Liver (tissue), 9 donors: ENCODE results near the gene SLC15A2. TPM values are rescaled to one million over a fixed set of nuclear protein-coding genes. Genes with fewer than 3 reads are reported as not detected.

Experiments
- DNase-seq: peaks from one replicate; pipeline ENCODE4 v3.0.0-alpha.2; 2017; ENCODE audit warnings: low spot score
- H3K27ac ChIP-seq, 2 donors: one replicate each; pipeline ENCODE4 v1.7.0; 2013; ENCODE audit warnings: inconsistent platforms in 2 of 2, low read length in 2 of 2, control low read depth in 1 of 2, low read depth in 1 of 2, mild to moderate bottlenecking in 1 of 2
- H3K27me3 ChIP-seq, 4 donors: one replicate each; pipeline versions ENCODE4 v1.6.1 to v1.7.0; 2013; ENCODE audit warnings: low read length in 3 of 4, inconsistent platforms in 1 of 4, mild to moderate bottlenecking in 1 of 4, moderate library complexity in 1 of 4; ENCODE audit not compliant: control insufficient read depth in 4 of 4, insufficient read depth in 4 of 4
- H3K36me3 ChIP-seq, 4 donors: one replicate each; pipeline versions ENCODE4 v1.6.1 to v1.7.0; 2013; ENCODE audit warnings: low read length in 3 of 4, mild to moderate bottlenecking in 3 of 4, low read depth in 1 of 4, moderate library complexity in 1 of 4; ENCODE audit not compliant: control insufficient read depth in 4 of 4, insufficient read depth in 3 of 4
- H3K4me1 ChIP-seq, 4 donors: one replicate each; pipeline versions ENCODE4 v1.6.1 to v1.7.0; 2013; ENCODE audit warnings: low read length in 3 of 4, mild to moderate bottlenecking in 3 of 4, moderate library complexity in 1 of 4; ENCODE audit not compliant: control insufficient read depth in 4 of 4, insufficient read depth in 4 of 4
- H3K4me3 ChIP-seq, 3 donors: one replicate each; pipeline versions ENCODE4 v1.6.1 to v1.7.0; 2013; ENCODE audit warnings: low read length in 3 of 3, control low read depth in 1 of 3, low read depth in 1 of 3, mild to moderate bottlenecking in 1 of 3
- H3K9ac ChIP-seq, 2 donors: one replicate each; pipeline ENCODE4 v1.7.0; 2013; ENCODE audit warnings: low read length in 2 of 2, mild to moderate bottlenecking in 2 of 2, moderate library complexity in 2 of 2, control low read depth in 1 of 2, low read depth in 1 of 2
- H3K9me3 ChIP-seq, 4 donors: one replicate each; pipeline versions ENCODE4 v1.6.1 to v1.7.0; 2013; ENCODE audit warnings: low read length in 3 of 4; ENCODE audit not compliant: control insufficient read depth in 4 of 4
- EGR1 ChIP-seq, 2 donors: IDR thresholded peaks; 2 replicates each; pipeline ENCODE4 v1.6.1; 2016 to 2018; ENCODE audit warnings: antibody characterized with exemption in 2 of 2, low read depth in 2 of 2
- FOXA1 ChIP-seq: IDR thresholded peaks from 2 replicates; pipeline ENCODE4 v1.6.1; 2016; ENCODE audit warnings: antibody characterized with exemption
- FOXA2 ChIP-seq: IDR thresholded peaks from 2 replicates; pipeline ENCODE4 v1.6.1; 2016; ENCODE audit warnings: antibody characterized with exemption
- GABPA ChIP-seq, 2 donors: IDR thresholded peaks in 1 of 2; conservative IDR thresholded peaks in 1 of 2; 2 replicates each; pipeline ENCODE4 v1.6.1; 2016; ENCODE audit warnings: antibody characterized with exemption in 2 of 2, mild to moderate bottlenecking in 1 of 2, moderate library complexity in 1 of 2
- HNF4A ChIP-seq, 2 donors: conservative IDR thresholded peaks; 2 replicates each; pipeline ENCODE4 v1.6.1; 2016; ENCODE audit warnings: antibody characterized with exemption in 2 of 2, mild to moderate bottlenecking in 2 of 2
- HNF4G ChIP-seq: IDR thresholded peaks from 2 replicates; pipeline ENCODE4 v1.6.1; 2016; ENCODE audit warnings: antibody characterized with exemption
- JUND ChIP-seq, 2 donors: IDR thresholded peaks; 2 replicates each; pipeline ENCODE4 v1.6.1; 2016; ENCODE audit warnings: antibody characterized with exemption in 2 of 2
- NR2F2 ChIP-seq: IDR thresholded peaks from 2 replicates; pipeline ENCODE4 v1.6.1; 2016; ENCODE audit warnings: antibody characterized with exemption
- RAD21 ChIP-seq, 2 donors: IDR thresholded peaks; 2 replicates each; pipeline ENCODE4 v1.6.1; 2016; ENCODE audit warnings: antibody characterized with exemption in 2 of 2, mild to moderate bottlenecking in 2 of 2
- RXRA ChIP-seq, 2 donors: IDR thresholded peaks; 2 replicates each; pipeline ENCODE4 v1.6.1; 2017 to 2018; ENCODE audit warnings: antibody characterized with exemption in 2 of 2, mild to moderate bottlenecking in 1 of 2
- SP1 ChIP-seq: IDR thresholded peaks from 2 replicates; pipeline ENCODE4 v1.6.1; 2018; ENCODE audit warnings: antibody characterized with exemption, mild to moderate bottlenecking
- TAF1 ChIP-seq: conservative IDR thresholded peaks from 2 replicates; pipeline ENCODE4 v1.6.1; 2016; ENCODE audit warnings: antibody characterized with exemption, mild to moderate bottlenecking
- YY1 ChIP-seq: IDR thresholded peaks from 2 replicates; pipeline ENCODE4 v1.6.1; 2016; ENCODE audit warnings: antibody characterized with exemption, mild to moderate bottlenecking
- WGBS: extraction: QIAGEN DNeasy Blood & Tissue Kit; methylation state at CpG from one replicate; pipeline ENCODE4 v1.1.7; 2013; 5-methylcytosine and 5-hydroxymethylcytosine counted together
- polyA plus RNA-seq, 2 donors: library from polyadenylated mRNA; stranded (reverse) in 1 of 2; unstranded in 1 of 2; fragments of 200-250 nt in 1 of 2; fragments of >200 nt in 1 of 2; fragmentation: Nextera tagmentation in 1 of 2; extraction: Ambion mirVana in 1 of 2; gene quantifications; one replicate each; pipeline versions ENCODE4 v1.2.1 to v1.2.3, GENCODE V29; 2013 to 2015
- total RNA-seq, 2 donors: library from RNA; depleted of rRNA; stranded (reverse); fragments of >200 nt; gene quantifications; one replicate each; pipeline ENCODE4 v1.2.3, GENCODE V29; 2014
- TF ChIP-seq, protein P1 (sequence below): IDR thresholded peaks from 2 replicates; pipeline ENCODE4 v1.6.1; 2016; ENCODE audit warnings: antibody characterized with exemption
- TF ChIP-seq, protein P2 (sequence below): IDR thresholded peaks from 2 replicates; pipeline ENCODE4 v1.6.1; 2016; ENCODE audit warnings: antibody characterized with exemption, mild to moderate bottlenecking
- TF ChIP-seq, protein P3 (sequence below): IDR thresholded peaks from 2 replicates; pipeline ENCODE4 v1.6.1; 2016; ENCODE audit warnings: antibody characterized with exemption
- TF ChIP-seq, protein P4 (sequence below): fragments of 150-350 bp; IDR thresholded peaks from 2 replicates; pipeline ENCODE4 v1.5.1; 2017; ENCODE audit warnings: improper control_type of control experiment, low read depth, low read length; ENCODE audit not compliant: missing input control
- TF ChIP-seq, protein P5 (sequence below): IDR thresholded peaks from 2 replicates; pipeline ENCODE4 v1.6.1; 2016; ENCODE audit warnings: antibody characterized with exemption
- donor health status: healthy.
- donor health status: healthy.
- donor health status: healthy.
- donor health status: healthy.
- donor health status: healthy.

The SLC15A2 gene
- total and polyA plus RNA-seq, 4 donors = 0.20 to 2.3 (median 0.56) TPM

DNA sequence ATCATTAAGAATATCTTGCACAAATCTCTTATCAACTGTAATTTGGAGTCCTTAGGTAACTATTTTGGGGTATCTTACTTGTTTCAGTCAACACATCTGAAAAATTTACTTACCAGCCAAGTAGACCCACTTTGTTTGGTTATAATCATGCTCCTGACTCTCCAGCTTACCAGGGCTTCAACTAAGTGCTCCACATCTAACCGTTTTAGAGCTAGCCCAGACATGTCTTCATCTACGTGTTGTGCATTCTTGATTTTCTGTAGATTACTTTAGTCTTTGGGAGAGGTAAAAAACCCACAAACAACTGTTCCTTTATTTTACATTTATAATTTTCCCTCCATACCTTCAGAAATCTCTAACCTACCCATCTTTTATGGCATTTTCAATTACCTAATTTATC, 41.9 kb upstream of the SLC15A2 start:
- Histone ChIP-seq H3K27ac (no peak overlapping the region), H3K9ac (no peak overlapping the region), H3K9me3 (no peaks in the 10 kb centered on the region), H3K27me3 (no peaks in the 10 kb centered on the region), H3K36me3 (no peaks in the 10 kb centered on the region), H3K4me1 (no peaks in the 10 kb centered on the region), H3K4me3 (no peak overlapping the region)
- TF ChIP-seq, protein P1, sequence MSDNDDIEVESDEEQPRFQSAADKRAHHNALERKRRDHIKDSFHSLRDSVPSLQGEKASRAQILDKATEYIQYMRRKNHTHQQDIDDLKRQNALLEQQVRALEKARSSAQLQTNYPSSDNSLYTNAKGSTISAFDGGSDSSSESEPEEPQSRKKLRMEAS = no peak
- no peak for TF ChIP-seq HNF4G
- TF ChIP-seq YY1 = no peak
- no peak for TF ChIP-seq SP1
- no peak for TF ChIP-seq TAF1
- TF ChIP-seq, protein P2, sequence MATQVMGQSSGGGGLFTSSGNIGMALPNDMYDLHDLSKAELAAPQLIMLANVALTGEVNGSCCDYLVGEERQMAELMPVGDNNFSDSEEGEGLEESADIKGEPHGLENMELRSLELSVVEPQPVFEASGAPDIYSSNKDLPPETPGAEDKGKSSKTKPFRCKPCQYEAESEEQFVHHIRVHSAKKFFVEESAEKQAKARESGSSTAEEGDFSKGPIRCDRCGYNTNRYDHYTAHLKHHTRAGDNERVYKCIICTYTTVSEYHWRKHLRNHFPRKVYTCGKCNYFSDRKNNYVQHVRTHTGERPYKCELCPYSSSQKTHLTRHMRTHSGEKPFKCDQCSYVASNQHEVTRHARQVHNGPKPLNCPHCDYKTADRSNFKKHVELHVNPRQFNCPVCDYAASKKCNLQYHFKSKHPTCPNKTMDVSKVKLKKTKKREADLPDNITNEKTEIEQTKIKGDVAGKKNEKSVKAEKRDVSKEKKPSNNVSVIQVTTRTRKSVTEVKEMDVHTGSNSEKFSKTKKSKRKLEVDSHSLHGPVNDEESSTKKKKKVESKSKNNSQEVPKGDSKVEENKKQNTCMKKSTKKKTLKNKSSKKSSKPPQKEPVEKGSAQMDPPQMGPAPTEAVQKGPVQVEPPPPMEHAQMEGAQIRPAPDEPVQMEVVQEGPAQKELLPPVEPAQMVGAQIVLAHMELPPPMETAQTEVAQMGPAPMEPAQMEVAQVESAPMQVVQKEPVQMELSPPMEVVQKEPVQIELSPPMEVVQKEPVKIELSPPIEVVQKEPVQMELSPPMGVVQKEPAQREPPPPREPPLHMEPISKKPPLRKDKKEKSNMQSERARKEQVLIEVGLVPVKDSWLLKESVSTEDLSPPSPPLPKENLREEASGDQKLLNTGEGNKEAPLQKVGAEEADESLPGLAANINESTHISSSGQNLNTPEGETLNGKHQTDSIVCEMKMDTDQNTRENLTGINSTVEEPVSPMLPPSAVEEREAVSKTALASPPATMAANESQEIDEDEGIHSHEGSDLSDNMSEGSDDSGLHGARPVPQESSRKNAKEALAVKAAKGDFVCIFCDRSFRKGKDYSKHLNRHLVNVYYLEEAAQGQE = no peak
- TF ChIP-seq, protein P3, sequence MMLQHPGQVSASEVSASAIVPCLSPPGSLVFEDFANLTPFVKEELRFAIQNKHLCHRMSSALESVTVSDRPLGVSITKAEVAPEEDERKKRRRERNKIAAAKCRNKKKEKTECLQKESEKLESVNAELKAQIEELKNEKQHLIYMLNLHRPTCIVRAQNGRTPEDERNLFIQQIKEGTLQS = no peak
- no peak for TF ChIP-seq NR2F2
- no peak for TF ChIP-seq JUND (IDR thresholded peaks at IDR 0.05)
- no peak for TF ChIP-seq FOXA1
- TF ChIP-seq RAD21 (IDR thresholded peaks at IDR 0.05) = no peak
- TF ChIP-seq FOXA2 = no peak
- no peak for TF ChIP-seq HNF4A (conservative IDR thresholded peaks at IDR 0.05)
- TF ChIP-seq GABPA (IDR thresholded peaks at IDR 0.05 in 1 of 2, conservative IDR thresholded peaks at IDR 0.05 in 1 of 2) = no peak
- TF ChIP-seq, protein P4, sequence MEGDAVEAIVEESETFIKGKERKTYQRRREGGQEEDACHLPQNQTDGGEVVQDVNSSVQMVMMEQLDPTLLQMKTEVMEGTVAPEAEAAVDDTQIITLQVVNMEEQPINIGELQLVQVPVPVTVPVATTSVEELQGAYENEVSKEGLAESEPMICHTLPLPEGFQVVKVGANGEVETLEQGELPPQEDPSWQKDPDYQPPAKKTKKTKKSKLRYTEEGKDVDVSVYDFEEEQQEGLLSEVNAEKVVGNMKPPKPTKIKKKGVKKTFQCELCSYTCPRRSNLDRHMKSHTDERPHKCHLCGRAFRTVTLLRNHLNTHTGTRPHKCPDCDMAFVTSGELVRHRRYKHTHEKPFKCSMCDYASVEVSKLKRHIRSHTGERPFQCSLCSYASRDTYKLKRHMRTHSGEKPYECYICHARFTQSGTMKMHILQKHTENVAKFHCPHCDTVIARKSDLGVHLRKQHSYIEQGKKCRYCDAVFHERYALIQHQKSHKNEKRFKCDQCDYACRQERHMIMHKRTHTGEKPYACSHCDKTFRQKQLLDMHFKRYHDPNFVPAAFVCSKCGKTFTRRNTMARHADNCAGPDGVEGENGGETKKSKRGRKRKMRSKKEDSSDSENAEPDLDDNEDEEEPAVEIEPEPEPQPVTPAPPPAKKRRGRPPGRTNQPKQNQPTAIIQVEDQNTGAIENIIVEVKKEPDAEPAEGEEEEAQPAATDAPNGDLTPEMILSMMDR = no peak
- TF ChIP-seq EGR1 (IDR thresholded peaks at IDR 0.05; ENCODE audit: low read depth in 2 of 2) = no peak
- TF ChIP-seq, protein P5, sequence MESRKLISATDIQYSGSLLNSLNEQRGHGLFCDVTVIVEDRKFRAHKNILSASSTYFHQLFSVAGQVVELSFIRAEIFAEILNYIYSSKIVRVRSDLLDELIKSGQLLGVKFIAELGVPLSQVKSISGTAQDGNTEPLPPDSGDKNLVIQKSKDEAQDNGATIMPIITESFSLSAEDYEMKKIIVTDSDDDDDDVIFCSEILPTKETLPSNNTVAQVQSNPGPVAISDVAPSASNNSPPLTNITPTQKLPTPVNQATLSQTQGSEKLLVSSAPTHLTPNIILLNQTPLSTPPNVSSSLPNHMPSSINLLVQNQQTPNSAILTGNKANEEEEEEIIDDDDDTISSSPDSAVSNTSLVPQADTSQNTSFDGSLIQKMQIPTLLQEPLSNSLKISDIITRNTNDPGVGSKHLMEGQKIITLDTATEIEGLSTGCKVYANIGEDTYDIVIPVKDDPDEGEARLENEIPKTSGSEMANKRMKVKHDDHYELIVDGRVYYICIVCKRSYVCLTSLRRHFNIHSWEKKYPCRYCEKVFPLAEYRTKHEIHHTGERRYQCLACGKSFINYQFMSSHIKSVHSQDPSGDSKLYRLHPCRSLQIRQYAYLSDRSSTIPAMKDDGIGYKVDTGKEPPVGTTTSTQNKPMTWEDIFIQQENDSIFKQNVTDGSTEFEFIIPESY = no peak
- no peak for TF ChIP-seq RXRA (IDR thresholded peaks at IDR 0.05)
- 96% methylated on average over 2 of the region's 2 CpGs for WGBS
- DNase-seq = no peak
